Suprapubic skin (tissue), 3 donors: ENCODE results near the gene ISL1.

Source experiments
- CTCF ChIP-seq, 2 donors: fragments of 200-600 bp in 1 of 2; fragments of 450-650 bp in 1 of 2; sonication (generic) in 1 of 2; IDR thresholded peaks; one replicate each; pipeline ENCODE4 v1.5.1; 2016 to 2019; ENCODE audit warnings: antibody characterized with exemption in 2 of 2, mild to moderate bottlenecking in 1 of 2, moderate library complexity in 1 of 2
- EP300 ChIP-seq: sonication (generic); formaldehyde crosslinking; IDR thresholded peaks from one replicate; pipeline ENCODE4 v1.6.1; 2017; ENCODE audit warnings: antibody characterized with exemption
- POLR2A ChIP-seq, 2 donors: fragments of 450-650 bp; IDR thresholded peaks; one replicate each; pipeline ENCODE4 v1.6.1; 2017; ENCODE audit warnings: antibody characterized with exemption in 2 of 2, mild to moderate bottlenecking in 2 of 2, moderate library complexity in 2 of 2

- TF ChIP-seq CTCF (IDR thresholded peaks at IDR 0.05) (peak in 1 of 2 donors; percentile 59), EP300 (no peak), POLR2A (IDR thresholded peaks at IDR 0.05) (no peak)
Measured at GRCh38 chr5:51380603-51381207, 2.5 kb upstream of the ISL1 start.
